HepG2 (cell line): ENCODE measurements around the gene CCL27. TPM values are rescaled to one million over a fixed set of nuclear protein-coding genes. Genes with fewer than 3 reads are reported as not detected.

Experiments used
- CEBPB ChIP-seq: IDR thresholded peaks from 2 replicates; pipeline ENCODE4 v1.6.1; 2011; ENCODE audit warnings: low read depth, low read length, improper control_type of control experiment, borderline replicate concordance
- CHCHD3 ChIP-seq: sonication (generic); formaldehyde crosslinking; IDR thresholded peaks from 2 replicates; pipeline ENCODE4 v1.8.0; 2022; ENCODE audit warnings: mild to moderate bottlenecking, missing genetic modification reagents, moderate library complexity
- EZH2 ChIP-seq: conservative IDR thresholded peaks from 2 replicates; pipeline ENCODE4 v1.6.1; 2012; ENCODE audit warnings: mild to moderate bottlenecking, low read depth, low read length, moderate library complexity
- FOXP4 ChIP-seq: sonication (generic); formaldehyde crosslinking; IDR thresholded peaks from 2 replicates; pipeline ENCODE4 v1.4.0; 2020; ENCODE audit warnings: missing genetic modification reagents
- MYPOP ChIP-seq: sonication (generic); formaldehyde crosslinking; IDR thresholded peaks from 2 replicates; pipeline ENCODE4 v1.8.1; 2023; ENCODE audit warnings: mild to moderate bottlenecking, moderate library complexity, missing genetic modification reagents
- PTBP1 ChIP-seq: fragments of 200-400 bp; formaldehyde crosslinking; IDR thresholded peaks from 2 replicates; pipeline ENCODE4 v1.6.1; 2018; ENCODE audit warnings: low read length, low read depth; ENCODE audit not compliant: poor library complexity, severe bottlenecking
- RBM39 ChIP-seq: fragments of 200-400 bp; formaldehyde crosslinking; IDR thresholded peaks from one replicate; pipeline ENCODE4 v1.6.1; 2018; ENCODE audit warnings: antibody characterized with exemption, mild to moderate bottlenecking, low read depth, low read length; ENCODE audit not compliant: poor library complexity, severe bottlenecking
- RERE ChIP-seq: IDR thresholded peaks from 2 replicates; pipeline ENCODE4 v1.6.1; 2016; ENCODE audit warnings: low read depth, missing genetic modification reagents, missing compliant biosample characterization
- SMC3 ChIP-seq: IDR thresholded peaks from 2 replicates; pipeline ENCODE4 v1.6.1; 2011; ENCODE audit warnings: low read length, improper control_type of control experiment
- SRSF9 ChIP-seq: fragments of 200-400 bp; formaldehyde crosslinking; IDR thresholded peaks from 2 replicates; pipeline ENCODE4 v1.6.1; 2018; ENCODE audit warnings: borderline replicate concordance, mild to moderate bottlenecking, low read depth, low read length; ENCODE audit not compliant: insufficient read depth, poor library complexity, severe bottlenecking
- TIGD3 ChIP-seq: sonication (generic); formaldehyde crosslinking; IDR thresholded peaks from 2 replicates; pipeline ENCODE4 v1.5.1; 2020; ENCODE audit warnings: mild to moderate bottlenecking, missing genetic modification reagents, borderline replicate concordance
- WIZ ChIP-seq: sonication (generic); formaldehyde crosslinking; IDR thresholded peaks from 2 replicates; pipeline ENCODE4 v1.5.1; 2020; ENCODE audit warnings: mild to moderate bottlenecking, missing genetic modification reagents
- ZNF512B ChIP-seq: sonication (generic); formaldehyde crosslinking; IDR thresholded peaks from 2 replicates; pipeline ENCODE4 v1.5.1; 2020; ENCODE audit warnings: missing genetic modification reagents, mild to moderate bottlenecking, borderline replicate concordance
- ZNF678 ChIP-seq: sonication (generic); formaldehyde crosslinking; IDR thresholded peaks from 2 replicates; pipeline ENCODE4 v1.4.0; 2020; ENCODE audit warnings: mild to moderate bottlenecking, missing genetic modification reagents
- polyA plus RNA-seq, 8 experiments: library from polyadenylated mRNA; depleted of rRNA in 3 of 8; stranded (reverse) in 7 of 8; unstranded in 1 of 8; fragments of >200 nt; fragmentation: Illumina TruSeq in 4 of 8; extraction: Trizol in 4 of 8; gene quantifications; 2 replicates each; pipeline versions ENCODE4 v1.2.1 to v1.2.3, GENCODE V29; 2011 to 2016; ENCODE audit warnings: low read depth in 4 of 8, missing spikeins in 1 of 8, mixed read lengths in 1 of 8; ENCODE audit not compliant: insufficient read depth in 1 of 8
- total RNA-seq, 5 experiments: library from RNA; depleted of rRNA; stranded (reverse); fragments of >200 nt; fragmentation: Illumina TruSeq; extraction: Trizol; gene quantifications; 2 replicates each; pipeline ENCODE4 v1.2.3, GENCODE V29; 2016; ENCODE audit warnings: low read depth in 1 of 5

The CCL27 gene
- total and polyA plus RNA-seq, 2 of the 13 experiments (the other 11 are each of a cell fraction or from before 2014, with no cell fraction given) = not detected

- TF ChIP-seq EZH2 (no peak), ZNF512B (CRISPR knock-in tag) (no peak), FOXP4 (CRISPR knock-in tag) (peak; percentile 74; the same call in 1 of the 2 replicates), RERE (CRISPR knock-in tag) (no peak), SRSF9 (no peak), ZNF678 (CRISPR knock-in tag) (no peak), PTBP1 (no peak), SMC3 (no peak), WIZ (CRISPR knock-in tag) (no peak), CEBPB (no peak), CHCHD3 (0 out of 2 replicates have a peak, but pooled peaks have one; percentile 50), RBM39 (no peak), TIGD3 (CRISPR knock-in tag) (no peak), MYPOP (CRISPR knock-in tag) (peak; percentile 69; the same call in 1 of the 2 replicates)
These were observed 10.4 kb downstream of the CCL27 start, which contains the start of gene IL11RA (continued) for GRCh38 chr9:34651876-34652601.
